ENCODE measurements around the gene DDX51.

DNA sequence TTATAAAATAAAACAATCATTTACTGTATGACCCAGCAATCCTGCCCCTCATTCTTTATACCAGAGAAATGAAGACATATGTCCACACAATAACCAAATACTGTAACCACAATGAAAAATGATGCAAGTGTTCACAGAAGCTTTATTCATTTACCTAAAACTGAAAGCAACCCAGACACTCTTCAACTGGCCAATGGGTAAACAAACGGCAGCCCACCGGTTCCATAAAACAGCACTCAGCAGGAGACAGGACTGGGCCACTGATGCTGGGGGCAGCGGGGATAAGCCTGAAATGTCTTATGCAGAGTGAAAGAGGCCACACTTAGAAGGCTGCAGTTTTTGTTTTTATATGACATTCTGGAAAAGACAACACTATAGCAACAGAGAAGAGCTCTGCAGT, 15.1 kb downstream of the DDX51 start:
- TF ChIP-seq, protein P1, sequence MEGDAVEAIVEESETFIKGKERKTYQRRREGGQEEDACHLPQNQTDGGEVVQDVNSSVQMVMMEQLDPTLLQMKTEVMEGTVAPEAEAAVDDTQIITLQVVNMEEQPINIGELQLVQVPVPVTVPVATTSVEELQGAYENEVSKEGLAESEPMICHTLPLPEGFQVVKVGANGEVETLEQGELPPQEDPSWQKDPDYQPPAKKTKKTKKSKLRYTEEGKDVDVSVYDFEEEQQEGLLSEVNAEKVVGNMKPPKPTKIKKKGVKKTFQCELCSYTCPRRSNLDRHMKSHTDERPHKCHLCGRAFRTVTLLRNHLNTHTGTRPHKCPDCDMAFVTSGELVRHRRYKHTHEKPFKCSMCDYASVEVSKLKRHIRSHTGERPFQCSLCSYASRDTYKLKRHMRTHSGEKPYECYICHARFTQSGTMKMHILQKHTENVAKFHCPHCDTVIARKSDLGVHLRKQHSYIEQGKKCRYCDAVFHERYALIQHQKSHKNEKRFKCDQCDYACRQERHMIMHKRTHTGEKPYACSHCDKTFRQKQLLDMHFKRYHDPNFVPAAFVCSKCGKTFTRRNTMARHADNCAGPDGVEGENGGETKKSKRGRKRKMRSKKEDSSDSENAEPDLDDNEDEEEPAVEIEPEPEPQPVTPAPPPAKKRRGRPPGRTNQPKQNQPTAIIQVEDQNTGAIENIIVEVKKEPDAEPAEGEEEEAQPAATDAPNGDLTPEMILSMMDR (IDR thresholded peaks at IDR 0.05): no peak
- TF ChIP-seq POLR2A (IDR thresholded peaks at IDR 0.05): no peak
